Activated T-helper 2 cell treated with anti-CD3 and anti-CD28 coated beads, Interferon-gamma antibody, Interleukin-2, Interleukin-4, amounts not matched to agents 10 μg/mL and 5 μg/mL and 100 μg/mL, durations not matched to agents 14 hours and 24 hours and 36 hours (primary cell): ENCODE results near the gene INTS11. TPM values are rescaled to one million over a fixed set of nuclear protein-coding genes. Genes with fewer than 3 reads are reported as not detected.

ENCODE experiments used
- DNase-seq: peaks from one replicate; pipeline ENCODE4 v3.0.0; 2021; ENCODE audit warnings: low spot score
- H3K27ac Mint-ChIP-seq: one replicate; pipeline ENCODE4 v1.8.0; 2021; ENCODE audit warnings: mixed read lengths
- H3K27me3 Mint-ChIP-seq: one replicate; pipeline ENCODE4 v1.8.0; 2021; ENCODE audit warnings: low read depth, mixed read lengths
- H3K36me3 Mint-ChIP-seq: one replicate; pipeline ENCODE4 v1.8.0; 2021; ENCODE audit warnings: low read depth, mixed read lengths
- H3K4me1 Mint-ChIP-seq: one replicate; pipeline ENCODE4 v1.8.0; 2021; ENCODE audit warnings: low read depth, mixed read lengths
- H3K4me3 Mint-ChIP-seq: one replicate; pipeline ENCODE4 v1.8.0; 2021; ENCODE audit warnings: low read depth, mild to moderate bottlenecking, moderate library complexity, mixed read lengths
- H3K9me3 Mint-ChIP-seq: one replicate; pipeline ENCODE4 v1.8.0; 2021; ENCODE audit warnings: mixed read lengths
- intact Hi-C: fragments of 100-400 bp; cut with micrococcal nuclease; formaldehyde crosslinking; loops from one replicate; pipeline ENCODE4 v1.15.1; 2023
- total RNA-seq: library from RNA; stranded (reverse); gene quantifications from 2 replicates; pipeline ENCODE4 v1.2.3, GENCODE V29; 2022

Gene INTS11
- total RNA-seq, 1 donor from 2014 or later, result 127 TPM

DNA sequence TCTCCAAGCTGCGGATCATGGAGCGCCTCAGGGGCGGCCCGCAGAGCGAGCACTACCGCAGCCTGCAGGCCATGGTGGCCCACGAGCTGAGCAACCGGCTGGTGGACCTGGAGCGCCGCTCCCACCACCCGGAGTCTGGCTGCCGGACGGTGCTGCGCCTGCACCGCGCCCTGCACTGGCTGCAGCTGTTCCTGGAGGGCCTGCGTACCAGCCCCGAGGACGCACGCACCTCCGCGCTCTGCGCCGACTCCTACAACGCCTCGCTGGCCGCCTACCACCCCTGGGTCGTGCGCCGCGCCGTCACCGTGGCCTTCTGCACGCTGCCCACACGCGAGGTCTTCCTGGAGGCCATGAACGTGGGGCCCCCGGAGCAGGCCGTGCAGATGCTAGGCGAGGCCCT lies 2.8 kb upstream of the INTS11 start:
- DNase-seq, result no peak
- no peak overlapping the region for H3K27ac Mint-ChIP-seq
- no peaks in the 10 kb centered on the region for H3K9me3 Mint-ChIP-seq
- peaks cover 14% of the 10 kb centered on the region for H3K36me3 Mint-ChIP-seq
- H3K27me3 Mint-ChIP-seq, result no peaks in the 10 kb centered on the region
- peak overlapping the region; percentile 30 for H3K4me3 Mint-ChIP-seq
- intact Hi-C loops, result no loop called here
- H3K4me1 Mint-ChIP-seq, result peaks cover 14% of the 10 kb centered on the region

- Mint-ChIP-seq H3K27me3 (no peaks in the 10 kb centered on the region), H3K9me3 (no peaks in the 10 kb centered on the region), H3K36me3 (peaks cover 19% of the 10 kb centered on the region), H3K27ac (peak overlapping the region; percentile 38), H3K4me1 (peaks cover 18% of the 10 kb centered on the region), H3K4me3 (peak overlapping the region; percentile 71)
- intact Hi-C loops, result no loop called here
- DNase-seq, result no peak
These were observed 1.7 kb upstream of the INTS11 start for GRCh38 chr1:1326075-1326605.

GRCh38 chr1:1325288-1326074 lies 1.0 kb upstream of the INTS11 start:
- H3K4me3 Mint-ChIP-seq, result peak overlapping the region; percentile 71

DNA sequence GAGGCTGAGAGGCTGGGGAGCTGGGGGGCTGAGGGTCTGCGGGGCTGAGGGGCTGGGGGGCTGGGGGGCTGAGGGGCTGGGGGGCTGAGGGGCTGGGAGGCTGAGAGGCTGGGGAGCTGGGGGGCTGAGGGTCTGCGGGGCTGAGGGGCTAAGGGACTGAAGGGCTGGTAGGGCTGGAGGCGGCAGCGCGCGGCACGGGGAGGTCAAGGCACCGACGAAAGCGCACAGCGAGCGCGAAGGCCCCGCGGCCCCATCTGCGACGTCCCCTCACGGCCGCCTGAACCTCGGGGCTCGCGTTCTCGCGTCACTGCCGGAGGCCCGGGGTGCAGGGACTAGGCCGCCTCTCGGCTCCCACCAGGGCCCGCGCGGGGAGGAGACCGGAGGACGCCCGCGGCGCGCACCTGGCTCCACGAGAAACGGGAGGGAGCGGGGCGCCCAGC lies 356 bp downstream of the INTS11 start:
- H3K4me1 Mint-ChIP-seq, result peaks cover 18% of the 10 kb centered on the region
- no peaks in the 10 kb centered on the region for H3K9me3 Mint-ChIP-seq
- H3K27ac Mint-ChIP-seq, result no peak overlapping the region
- no peaks in the 10 kb centered on the region for H3K27me3 Mint-ChIP-seq
- intact Hi-C loops, result loop anchor here (1.0 kb wide), 1 partner anchor 16 kb away; the partner anchor contains the start of gene PUSL1
- no peak for DNase-seq
- peak overlapping the region; percentile 90 for H3K4me3 Mint-ChIP-seq
- peaks cover 24% of the 10 kb centered on the region for H3K36me3 Mint-ChIP-seq

More at GRCh38 chr1:1325288-1326074, 1.0 kb upstream of the INTS11 start:
- peaks cover 19% of the 10 kb centered on the region for H3K36me3 Mint-ChIP-seq
- peaks cover 18% of the 10 kb centered on the region for H3K4me1 Mint-ChIP-seq
- no peaks in the 10 kb centered on the region for H3K9me3 Mint-ChIP-seq
- H3K27me3 Mint-ChIP-seq, result no peaks in the 10 kb centered on the region
- no peak for DNase-seq
- intact Hi-C loops, result no loop called here
- peak overlapping the region; percentile 38 for H3K27ac Mint-ChIP-seq

- Mint-ChIP-seq H3K27me3 (no peaks in the 10 kb centered on the region), H3K4me1 (peaks cover 18% of the 10 kb centered on the region), H3K4me3 (peak overlapping the region; percentile 87), H3K9me3 (no peaks in the 10 kb centered on the region), H3K27ac (peak overlapping the region; percentile 67), H3K36me3 (peaks cover 30% of the 10 kb centered on the region)
- intact Hi-C loops, result no loop called here
- no peak for DNase-seq
These were observed 1.5 kb downstream of the INTS11 start for GRCh38 chr1:1322952-1323351.

DNA sequence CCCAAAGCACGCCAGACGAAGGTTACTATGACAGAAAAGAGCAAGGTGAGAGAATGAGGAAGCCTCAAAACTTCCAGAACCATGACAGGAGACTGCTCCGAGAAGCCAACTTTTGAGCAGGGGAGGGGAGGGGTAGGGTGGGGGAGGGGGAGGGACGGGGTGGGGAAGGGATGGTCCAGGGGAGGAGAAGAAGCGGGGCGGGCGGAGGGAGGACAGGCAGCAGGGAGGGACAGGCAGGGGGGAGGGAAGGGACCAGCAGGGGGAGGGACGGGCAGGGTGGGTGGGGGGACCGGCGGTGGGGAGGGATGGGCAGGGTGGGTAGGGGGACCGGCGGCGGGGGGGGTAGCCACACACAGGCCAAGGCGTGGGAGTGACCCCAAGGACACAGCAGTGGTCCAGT lies 2.0 kb downstream of the INTS11 start:
- no peaks in the 10 kb centered on the region for H3K27me3 Mint-ChIP-seq
- peaks cover 18% of the 10 kb centered on the region for H3K4me1 Mint-ChIP-seq
- peaks cover 31% of the 10 kb centered on the region for H3K36me3 Mint-ChIP-seq
- intact Hi-C loops, result no loop called here
- H3K4me3 Mint-ChIP-seq, result peak overlapping the region; percentile 87
- H3K9me3 Mint-ChIP-seq, result no peaks in the 10 kb centered on the region
- no peak for DNase-seq
- peak overlapping the region; percentile 67 for H3K27ac Mint-ChIP-seq

DNA sequence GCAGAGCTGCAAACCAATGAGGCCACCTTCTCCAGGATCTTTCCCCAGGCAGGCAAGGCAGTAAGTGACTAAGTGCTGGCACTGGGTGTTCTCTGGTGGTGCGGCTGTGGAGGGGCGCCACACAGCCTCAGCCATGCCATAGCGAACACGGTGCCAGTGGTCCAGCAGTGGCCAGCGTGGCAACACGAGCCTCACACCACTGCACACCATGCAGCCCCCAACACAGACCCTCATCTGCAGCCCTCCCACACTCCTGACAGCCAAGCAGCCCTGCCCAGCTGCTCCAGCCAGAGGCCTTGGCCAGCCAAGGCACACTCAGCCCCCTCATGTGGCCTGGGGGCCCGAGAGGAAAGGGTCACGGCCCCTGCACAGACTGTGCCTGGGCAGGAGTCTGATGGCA lies 3.0 kb downstream of the INTS11 start:
- Mint-ChIP-seq H3K36me3 (peaks cover 33% of the 10 kb centered on the region), H3K27me3 (no peaks in the 10 kb centered on the region), H3K4me3 (no peak overlapping the region), H3K4me1 (peaks cover 18% of the 10 kb centered on the region), H3K9me3 (no peaks in the 10 kb centered on the region), H3K27ac (no peak overlapping the region)
- DNase-seq, result no peak
- intact Hi-C loops, result no loop called here

DNA sequence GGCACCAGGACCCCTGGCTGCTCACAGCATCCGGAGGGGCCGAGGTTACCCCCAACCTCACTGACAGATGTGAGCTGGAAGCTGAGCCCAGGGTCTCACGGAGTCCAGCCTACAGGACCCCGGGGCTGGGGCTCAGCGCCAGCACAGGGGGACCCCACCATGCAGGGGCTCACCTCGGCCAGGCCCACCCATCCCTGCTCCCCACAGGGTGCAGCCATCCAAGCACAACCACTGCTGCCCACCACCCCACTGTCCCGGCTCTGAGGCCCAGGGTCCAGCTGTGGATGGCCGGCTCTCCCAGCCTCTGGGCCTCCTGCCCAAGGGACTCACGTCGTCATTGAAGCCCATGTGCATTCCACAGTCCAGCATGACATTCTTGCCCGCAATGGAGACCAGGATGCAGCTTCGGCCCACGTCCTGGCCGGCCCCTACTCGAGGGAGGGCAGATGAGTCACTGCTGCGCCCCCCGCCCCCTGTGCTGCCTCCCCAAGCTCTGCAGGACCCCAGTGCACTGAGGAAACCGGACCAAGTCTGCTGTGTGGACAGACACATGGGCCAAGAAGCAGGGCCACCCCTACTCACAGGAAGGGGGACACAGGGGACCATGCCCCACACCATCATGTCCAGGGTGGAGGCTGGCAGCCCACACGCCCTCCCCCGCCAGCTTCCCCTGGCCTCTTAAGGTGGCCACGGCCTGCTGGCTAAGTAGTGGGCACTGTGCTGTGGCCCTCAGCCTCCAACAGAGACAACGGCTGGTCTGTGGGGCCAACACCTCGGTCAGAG lies 3.6 kb downstream of the INTS11 start:
- H3K27ac Mint-ChIP-seq, result no peak overlapping the region
- intact Hi-C loops, result no loop called here

GRCh38 chr1:1319646-1319941 lies 4.9 kb downstream of the INTS11 start:
- intact Hi-C loops, result no loop called here
- Mint-ChIP-seq H3K36me3 (peaks cover 46% of the 10 kb centered on the region), H3K9me3 (no peaks in the 10 kb centered on the region), H3K27me3 (no peaks in the 10 kb centered on the region), H3K4me1 (peaks cover 11% of the 10 kb centered on the region), H3K4me3 (no peak overlapping the region), H3K27ac (no peak overlapping the region)
- DNase-seq, result no peak

More for the DNA sequence above, 3.6 kb downstream of the INTS11 start:
- Mint-ChIP-seq H3K4me3 (no peak overlapping the region), H3K4me1 (peaks cover 15% of the 10 kb centered on the region), H3K27me3 (no peaks in the 10 kb centered on the region), H3K36me3 (peaks cover 38% of the 10 kb centered on the region), H3K9me3 (no peaks in the 10 kb centered on the region)
- DNase-seq, result no peak

- no peaks in the 10 kb centered on the region for H3K27me3 Mint-ChIP-seq
- no peak overlapping the region for H3K4me3 Mint-ChIP-seq
- no peaks in the 10 kb centered on the region for H3K9me3 Mint-ChIP-seq
- peaks cover 11% of the 10 kb centered on the region for H3K4me1 Mint-ChIP-seq
- H3K27ac Mint-ChIP-seq, result no peak overlapping the region
- DNase-seq, result no peak
- intact Hi-C loops, result no loop called here
- peaks cover 46% of the 10 kb centered on the region for H3K36me3 Mint-ChIP-seq
These were observed 5.4 kb downstream of the INTS11 start for GRCh38 chr1:1318777-1319645.

GRCh38 chr1:1318131-1318652 lies 6.3 kb downstream of the INTS11 start:
- H3K27ac Mint-ChIP-seq, result no peak overlapping the region
- H3K4me3 Mint-ChIP-seq, result no peak overlapping the region
- no peaks in the 10 kb centered on the region for H3K9me3 Mint-ChIP-seq
- intact Hi-C loops, result no loop called here
- DNase-seq, result no peak
- H3K4me1 Mint-ChIP-seq, result peaks cover 7% of the 10 kb centered on the region
- no peaks in the 10 kb centered on the region for H3K27me3 Mint-ChIP-seq
- peaks cover 47% of the 10 kb centered on the region for H3K36me3 Mint-ChIP-seq

DNA sequence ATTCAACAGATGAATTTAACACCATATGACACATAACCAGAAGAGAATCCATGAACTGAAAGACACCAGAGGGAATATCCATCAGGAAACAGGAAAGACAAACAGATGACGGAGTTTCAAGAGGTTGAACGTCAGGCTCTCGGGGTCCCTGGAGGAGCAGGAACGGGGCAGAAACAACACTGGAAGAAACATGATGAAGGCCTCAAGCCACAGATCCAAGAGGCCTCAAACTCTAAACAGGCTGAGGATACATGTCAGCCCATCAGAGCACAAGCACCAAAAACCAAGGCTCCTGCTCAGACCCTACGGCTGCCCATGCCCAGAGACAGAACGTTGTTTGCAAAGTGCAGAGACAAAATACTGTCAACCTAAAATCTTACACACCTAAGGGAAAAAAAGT lies 7.0 kb downstream of the INTS11 start:
- intact Hi-C loops, result no loop called here
- H3K27me3 Mint-ChIP-seq, result no peaks in the 10 kb centered on the region
- DNase-seq, result no peak
- H3K27ac Mint-ChIP-seq, result no peak overlapping the region
- peaks cover 49% of the 10 kb centered on the region for H3K36me3 Mint-ChIP-seq
- H3K9me3 Mint-ChIP-seq, result no peaks in the 10 kb centered on the region
- no peak overlapping the region for H3K4me3 Mint-ChIP-seq
- peaks cover 4% of the 10 kb centered on the region for H3K4me1 Mint-ChIP-seq
